Measurements from ENCODE around the gene TNFRSF25. TPM values are rescaled to one million over a fixed set of nuclear protein-coding genes. Genes with fewer than 3 reads are reported as not detected.

TNFRSF25 gene
- total RNA-seq, 1 experiment from 2014 or later = 19.5 TPM

- TF ChIP-seq E2F5 (CRISPR knock-in tag; IDR thresholded peaks at IDR 0.05) (no peak), SMAD3 (CRISPR knock-in tag; IDR thresholded peaks at IDR 0.05; ENCODE audit: borderline replicate concordance) (no peak)
Observed at GRCh38 chr1:6508816-6509189, 42.8 kb upstream of the TNFRSF25 start (continued).

- Mint-ChIP-seq H3K4me1 (no peaks in the 10 kb centered on the region), H3K36me3 (no peaks in the 10 kb centered on the region), H3K27ac (no peak overlapping the region), H3K27me3 (ENCODE audit: low read depth) (no peaks in the 10 kb centered on the region; the same call in 1 of the 2 replicates), H3K4me3 (no peak overlapping the region), H3K9me3 (no peaks in the 10 kb centered on the region)
- DNase-seq (ENCODE audit: low spot score) = no peak
- TF ChIP-seq ATF2 (CRISPR knock-in tag; IDR thresholded peaks at IDR 0.05; ENCODE audit: borderline replicate concordance, low read depth) (no peak), USF2 (CRISPR knock-in tag; IDR thresholded peaks at IDR 0.05) (no peak), GTF2I (CRISPR knock-in tag; conservative IDR thresholded peaks at IDR 0.05) (no peak), PRRX2 (CRISPR knock-in tag; IDR thresholded peaks at IDR 0.05) (no peak), NFYB (CRISPR knock-in tag; conservative IDR thresholded peaks at IDR 0.05; ENCODE audit: low read depth) (no peak), ATF3 (CRISPR knock-in tag; conservative IDR thresholded peaks at IDR 0.05) (no peak), PRDM15 (CRISPR knock-in tag; IDR thresholded peaks at IDR 0.05) (no peak)
- POLR2A ChIA-PET = no interaction called here
- CTCF ChIA-PET = interaction anchor here (0.7 to 1.5 kb wide), 4 partner anchors 11 to 124 kb away, joined by 3 to 5 read pairs (median 4); partner anchors contain the start of genes NOL9 and TAS1R1
- ATAC-seq = no peak
Observed at GRCh38 chr1:6508154-6508815, 42.3 kb upstream of the TNFRSF25 start.

GRCh38 chr1:6507461-6507911 lies 41.5 kb upstream of the TNFRSF25 start:
- H3K36me3 Mint-ChIP-seq = no peaks in the 10 kb centered on the region
- DNase-seq (ENCODE audit: low spot score) (no peak), ATAC-seq (no peak)
- H3K4me1 Mint-ChIP-seq = no peaks in the 10 kb centered on the region
- ChIA-PET POLR2A (interaction anchor here (0.6 kb wide), 1 partner anchor 291 kb away, joined by 3 read pairs; no protein-coding TSS in a partner anchor), CTCF (interaction anchor here (0.6 to 5.3 kb wide), 5 partner anchors 16 to 93 kb away, joined by 3 to 25 read pairs (median 5); partner anchors contain the start of gene TNFRSF25)
- no peak overlapping the region for H3K4me3 Mint-ChIP-seq
- H3K27ac Mint-ChIP-seq = no peak overlapping the region
- TF ChIP-seq TEAD4 (CRISPR knock-in tag; IDR thresholded peaks at IDR 0.05) (no peak), CREB1 (CRISPR knock-in tag; IDR thresholded peaks at IDR 0.05) (no peak), ETV6 (CRISPR knock-in tag; IDR thresholded peaks at IDR 0.05) (no peak), NFE2L1 (CRISPR knock-in tag; IDR thresholded peaks at IDR 0.05) (no peak), ZNF121 (CRISPR knock-in tag; IDR thresholded peaks at IDR 0.05) (no peak), SMAD3 (CRISPR knock-in tag; IDR thresholded peaks at IDR 0.05; ENCODE audit: borderline replicate concordance) (no peak), ZBTB43 (CRISPR knock-in tag; IDR thresholded peaks at IDR 0.05) (no peak), PREB (CRISPR knock-in tag; IDR thresholded peaks at IDR 0.05; ENCODE audit: borderline replicate concordance) (no peak), SP1 (CRISPR knock-in tag; conservative IDR thresholded peaks at IDR 0.05) (no peak), MYBL2 (CRISPR knock-in tag; IDR thresholded peaks at IDR 0.05) (no peak), ELF4 (CRISPR knock-in tag; IDR thresholded peaks at IDR 0.05; ENCODE audit: low read depth) (no peak), RELA (CRISPR knock-in tag; IDR thresholded peaks at IDR 0.05; ENCODE audit: borderline replicate concordance) (no peak)
- H3K9me3 Mint-ChIP-seq = no peaks in the 10 kb centered on the region
- H3K27me3 Mint-ChIP-seq (ENCODE audit: low read depth) = no peaks in the 10 kb centered on the region; the same call in 1 of the 2 replicates
